Liver (tissue), 9 donors: ENCODE measurements around the gene KCNT1. TPM values are rescaled to one million over a fixed set of nuclear protein-coding genes. Genes with fewer than 3 reads are reported as not detected.

Source experiments
- DNase-seq: peaks from one replicate; pipeline ENCODE4 v3.0.0-alpha.2; 2017; ENCODE audit warnings: low spot score
- H3K27ac ChIP-seq, 2 donors: one replicate each; pipeline ENCODE4 v1.7.0; 2013; ENCODE audit warnings: inconsistent platforms in 2 of 2, low read length in 2 of 2, control low read depth in 1 of 2, low read depth in 1 of 2, mild to moderate bottlenecking in 1 of 2
- H3K27me3 ChIP-seq, 4 donors: one replicate each; pipeline versions ENCODE4 v1.6.1 to v1.7.0; 2013; ENCODE audit warnings: low read length in 3 of 4, inconsistent platforms in 1 of 4, mild to moderate bottlenecking in 1 of 4, moderate library complexity in 1 of 4; ENCODE audit not compliant: control insufficient read depth in 4 of 4, insufficient read depth in 4 of 4
- H3K36me3 ChIP-seq, 4 donors: one replicate each; pipeline versions ENCODE4 v1.6.1 to v1.7.0; 2013; ENCODE audit warnings: low read length in 3 of 4, mild to moderate bottlenecking in 3 of 4, low read depth in 1 of 4, moderate library complexity in 1 of 4; ENCODE audit not compliant: control insufficient read depth in 4 of 4, insufficient read depth in 3 of 4
- H3K4me1 ChIP-seq, 4 donors: one replicate each; pipeline versions ENCODE4 v1.6.1 to v1.7.0; 2013; ENCODE audit warnings: low read length in 3 of 4, mild to moderate bottlenecking in 3 of 4, moderate library complexity in 1 of 4; ENCODE audit not compliant: control insufficient read depth in 4 of 4, insufficient read depth in 4 of 4
- H3K4me3 ChIP-seq, 3 donors: one replicate each; pipeline versions ENCODE4 v1.6.1 to v1.7.0; 2013; ENCODE audit warnings: low read length in 3 of 3, control low read depth in 1 of 3, low read depth in 1 of 3, mild to moderate bottlenecking in 1 of 3
- H3K9ac ChIP-seq, 2 donors: one replicate each; pipeline ENCODE4 v1.7.0; 2013; ENCODE audit warnings: low read length in 2 of 2, mild to moderate bottlenecking in 2 of 2, moderate library complexity in 2 of 2, control low read depth in 1 of 2, low read depth in 1 of 2
- H3K9me3 ChIP-seq, 4 donors: one replicate each; pipeline versions ENCODE4 v1.6.1 to v1.7.0; 2013; ENCODE audit warnings: low read length in 3 of 4; ENCODE audit not compliant: control insufficient read depth in 4 of 4
- EGR1 ChIP-seq, 2 donors: IDR thresholded peaks; 2 replicates each; pipeline ENCODE4 v1.6.1; 2016 to 2018; ENCODE audit warnings: antibody characterized with exemption in 2 of 2, low read depth in 2 of 2
- FOXA1 ChIP-seq: IDR thresholded peaks from 2 replicates; pipeline ENCODE4 v1.6.1; 2016; ENCODE audit warnings: antibody characterized with exemption
- FOXA2 ChIP-seq: IDR thresholded peaks from 2 replicates; pipeline ENCODE4 v1.6.1; 2016; ENCODE audit warnings: antibody characterized with exemption
- GABPA ChIP-seq, 2 donors: IDR thresholded peaks in 1 of 2; conservative IDR thresholded peaks in 1 of 2; 2 replicates each; pipeline ENCODE4 v1.6.1; 2016; ENCODE audit warnings: antibody characterized with exemption in 2 of 2, mild to moderate bottlenecking in 1 of 2, moderate library complexity in 1 of 2
- HNF4A ChIP-seq, 2 donors: conservative IDR thresholded peaks; 2 replicates each; pipeline ENCODE4 v1.6.1; 2016; ENCODE audit warnings: antibody characterized with exemption in 2 of 2, mild to moderate bottlenecking in 2 of 2
- HNF4G ChIP-seq: IDR thresholded peaks from 2 replicates; pipeline ENCODE4 v1.6.1; 2016; ENCODE audit warnings: antibody characterized with exemption
- JUND ChIP-seq, 2 donors: IDR thresholded peaks; 2 replicates each; pipeline ENCODE4 v1.6.1; 2016; ENCODE audit warnings: antibody characterized with exemption in 2 of 2
- NR2F2 ChIP-seq: IDR thresholded peaks from 2 replicates; pipeline ENCODE4 v1.6.1; 2016; ENCODE audit warnings: antibody characterized with exemption
- RAD21 ChIP-seq, 2 donors: IDR thresholded peaks; 2 replicates each; pipeline ENCODE4 v1.6.1; 2016; ENCODE audit warnings: antibody characterized with exemption in 2 of 2, mild to moderate bottlenecking in 2 of 2
- RXRA ChIP-seq, 2 donors: IDR thresholded peaks; 2 replicates each; pipeline ENCODE4 v1.6.1; 2017 to 2018; ENCODE audit warnings: antibody characterized with exemption in 2 of 2, mild to moderate bottlenecking in 1 of 2
- SP1 ChIP-seq: IDR thresholded peaks from 2 replicates; pipeline ENCODE4 v1.6.1; 2018; ENCODE audit warnings: antibody characterized with exemption, mild to moderate bottlenecking
- TAF1 ChIP-seq: conservative IDR thresholded peaks from 2 replicates; pipeline ENCODE4 v1.6.1; 2016; ENCODE audit warnings: antibody characterized with exemption, mild to moderate bottlenecking
- YY1 ChIP-seq: IDR thresholded peaks from 2 replicates; pipeline ENCODE4 v1.6.1; 2016; ENCODE audit warnings: antibody characterized with exemption, mild to moderate bottlenecking
- WGBS: extraction: QIAGEN DNeasy Blood & Tissue Kit; methylation state at CpG from one replicate; pipeline ENCODE4 v1.1.7; 2013; 5-methylcytosine and 5-hydroxymethylcytosine counted together
- polyA plus RNA-seq, 2 donors: library from polyadenylated mRNA; stranded (reverse) in 1 of 2; unstranded in 1 of 2; fragments of 200-250 nt in 1 of 2; fragments of >200 nt in 1 of 2; fragmentation: Nextera tagmentation in 1 of 2; extraction: Ambion mirVana in 1 of 2; gene quantifications; one replicate each; pipeline versions ENCODE4 v1.2.1 to v1.2.3, GENCODE V29; 2013 to 2015
- total RNA-seq, 2 donors: library from RNA; depleted of rRNA; stranded (reverse); fragments of >200 nt; gene quantifications; one replicate each; pipeline ENCODE4 v1.2.3, GENCODE V29; 2014
- TF ChIP-seq, protein P1 (sequence below): IDR thresholded peaks from 2 replicates; pipeline ENCODE4 v1.6.1; 2016; ENCODE audit warnings: antibody characterized with exemption
- TF ChIP-seq, protein P2 (sequence below): IDR thresholded peaks from 2 replicates; pipeline ENCODE4 v1.6.1; 2016; ENCODE audit warnings: antibody characterized with exemption, mild to moderate bottlenecking
- TF ChIP-seq, protein P3 (sequence below): IDR thresholded peaks from 2 replicates; pipeline ENCODE4 v1.6.1; 2016; ENCODE audit warnings: antibody characterized with exemption
- TF ChIP-seq, protein P4 (sequence below): IDR thresholded peaks from 2 replicates; pipeline ENCODE4 v1.6.1; 2016; ENCODE audit warnings: antibody characterized with exemption
- TF ChIP-seq, protein P5 (sequence below): fragments of 150-350 bp; IDR thresholded peaks from 2 replicates; pipeline ENCODE4 v1.5.1; 2017; ENCODE audit warnings: improper control_type of control experiment, low read depth, low read length; ENCODE audit not compliant: missing input control
- donor health status: healthy.
- donor health status: healthy.
- donor health status: healthy.
- donor health status: healthy.
- donor health status: healthy.

Gene KCNT1
- total and polyA plus RNA-seq, 4 donors: 0.08 TPM; not detected in 2

DNA sequence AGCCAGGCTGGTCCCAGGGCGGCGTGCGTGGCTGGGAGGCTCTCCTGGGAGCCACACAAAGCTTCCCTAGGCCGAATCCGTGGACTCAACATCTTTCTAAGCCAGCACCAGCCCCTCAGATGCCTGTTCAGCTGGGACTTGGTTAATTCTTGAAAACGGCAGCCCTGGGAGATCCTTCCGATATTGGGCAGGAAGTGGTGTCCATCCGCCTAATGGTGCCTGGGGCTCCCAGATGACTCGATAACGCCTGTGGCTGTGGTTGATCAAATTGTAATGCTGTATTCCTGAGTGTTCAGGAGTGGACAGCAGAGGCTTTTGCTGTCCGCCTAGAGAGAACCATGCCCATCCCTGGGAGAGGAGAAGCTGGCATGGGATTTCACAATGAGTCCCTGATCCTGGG lies 14.1 kb downstream of the KCNT1 start:
- Histone ChIP-seq H3K4me3 (no peak overlapping the region), H3K4me1 (no peaks in the 10 kb centered on the region), H3K9me3 (no peaks in the 10 kb centered on the region), H3K27me3 (peaks cover 0 to 11% (median 5%) of the 10 kb centered on the region in 4 donors), H3K36me3 (no peaks in the 10 kb centered on the region), H3K9ac (no peak overlapping the region), H3K27ac (no peak overlapping the region)
- no peak for DNase-seq
- TF ChIP-seq GABPA (IDR thresholded peaks at IDR 0.05 in 1 of 2, conservative IDR thresholded peaks at IDR 0.05 in 1 of 2) (no peak), HNF4A (conservative IDR thresholded peaks at IDR 0.05) (no peak), NR2F2 (no peak), FOXA2 (no peak), YY1 (no peak), TAF1 (no peak), FOXA1 (no peak), HNF4G (no peak), JUND (IDR thresholded peaks at IDR 0.05) (no peak), RAD21 (IDR thresholded peaks at IDR 0.05) (no peak), EGR1 (IDR thresholded peaks at IDR 0.05; ENCODE audit: low read depth in 2 of 2) (no peak), SP1 (no peak), RXRA (IDR thresholded peaks at IDR 0.05) (no peak)
- TF ChIP-seq, protein P1, sequence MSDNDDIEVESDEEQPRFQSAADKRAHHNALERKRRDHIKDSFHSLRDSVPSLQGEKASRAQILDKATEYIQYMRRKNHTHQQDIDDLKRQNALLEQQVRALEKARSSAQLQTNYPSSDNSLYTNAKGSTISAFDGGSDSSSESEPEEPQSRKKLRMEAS: no peak
- TF ChIP-seq, protein P2, sequence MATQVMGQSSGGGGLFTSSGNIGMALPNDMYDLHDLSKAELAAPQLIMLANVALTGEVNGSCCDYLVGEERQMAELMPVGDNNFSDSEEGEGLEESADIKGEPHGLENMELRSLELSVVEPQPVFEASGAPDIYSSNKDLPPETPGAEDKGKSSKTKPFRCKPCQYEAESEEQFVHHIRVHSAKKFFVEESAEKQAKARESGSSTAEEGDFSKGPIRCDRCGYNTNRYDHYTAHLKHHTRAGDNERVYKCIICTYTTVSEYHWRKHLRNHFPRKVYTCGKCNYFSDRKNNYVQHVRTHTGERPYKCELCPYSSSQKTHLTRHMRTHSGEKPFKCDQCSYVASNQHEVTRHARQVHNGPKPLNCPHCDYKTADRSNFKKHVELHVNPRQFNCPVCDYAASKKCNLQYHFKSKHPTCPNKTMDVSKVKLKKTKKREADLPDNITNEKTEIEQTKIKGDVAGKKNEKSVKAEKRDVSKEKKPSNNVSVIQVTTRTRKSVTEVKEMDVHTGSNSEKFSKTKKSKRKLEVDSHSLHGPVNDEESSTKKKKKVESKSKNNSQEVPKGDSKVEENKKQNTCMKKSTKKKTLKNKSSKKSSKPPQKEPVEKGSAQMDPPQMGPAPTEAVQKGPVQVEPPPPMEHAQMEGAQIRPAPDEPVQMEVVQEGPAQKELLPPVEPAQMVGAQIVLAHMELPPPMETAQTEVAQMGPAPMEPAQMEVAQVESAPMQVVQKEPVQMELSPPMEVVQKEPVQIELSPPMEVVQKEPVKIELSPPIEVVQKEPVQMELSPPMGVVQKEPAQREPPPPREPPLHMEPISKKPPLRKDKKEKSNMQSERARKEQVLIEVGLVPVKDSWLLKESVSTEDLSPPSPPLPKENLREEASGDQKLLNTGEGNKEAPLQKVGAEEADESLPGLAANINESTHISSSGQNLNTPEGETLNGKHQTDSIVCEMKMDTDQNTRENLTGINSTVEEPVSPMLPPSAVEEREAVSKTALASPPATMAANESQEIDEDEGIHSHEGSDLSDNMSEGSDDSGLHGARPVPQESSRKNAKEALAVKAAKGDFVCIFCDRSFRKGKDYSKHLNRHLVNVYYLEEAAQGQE: no peak
- TF ChIP-seq, protein P3, sequence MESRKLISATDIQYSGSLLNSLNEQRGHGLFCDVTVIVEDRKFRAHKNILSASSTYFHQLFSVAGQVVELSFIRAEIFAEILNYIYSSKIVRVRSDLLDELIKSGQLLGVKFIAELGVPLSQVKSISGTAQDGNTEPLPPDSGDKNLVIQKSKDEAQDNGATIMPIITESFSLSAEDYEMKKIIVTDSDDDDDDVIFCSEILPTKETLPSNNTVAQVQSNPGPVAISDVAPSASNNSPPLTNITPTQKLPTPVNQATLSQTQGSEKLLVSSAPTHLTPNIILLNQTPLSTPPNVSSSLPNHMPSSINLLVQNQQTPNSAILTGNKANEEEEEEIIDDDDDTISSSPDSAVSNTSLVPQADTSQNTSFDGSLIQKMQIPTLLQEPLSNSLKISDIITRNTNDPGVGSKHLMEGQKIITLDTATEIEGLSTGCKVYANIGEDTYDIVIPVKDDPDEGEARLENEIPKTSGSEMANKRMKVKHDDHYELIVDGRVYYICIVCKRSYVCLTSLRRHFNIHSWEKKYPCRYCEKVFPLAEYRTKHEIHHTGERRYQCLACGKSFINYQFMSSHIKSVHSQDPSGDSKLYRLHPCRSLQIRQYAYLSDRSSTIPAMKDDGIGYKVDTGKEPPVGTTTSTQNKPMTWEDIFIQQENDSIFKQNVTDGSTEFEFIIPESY: no peak
- TF ChIP-seq, protein P4, sequence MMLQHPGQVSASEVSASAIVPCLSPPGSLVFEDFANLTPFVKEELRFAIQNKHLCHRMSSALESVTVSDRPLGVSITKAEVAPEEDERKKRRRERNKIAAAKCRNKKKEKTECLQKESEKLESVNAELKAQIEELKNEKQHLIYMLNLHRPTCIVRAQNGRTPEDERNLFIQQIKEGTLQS: no peak
- TF ChIP-seq, protein P5, sequence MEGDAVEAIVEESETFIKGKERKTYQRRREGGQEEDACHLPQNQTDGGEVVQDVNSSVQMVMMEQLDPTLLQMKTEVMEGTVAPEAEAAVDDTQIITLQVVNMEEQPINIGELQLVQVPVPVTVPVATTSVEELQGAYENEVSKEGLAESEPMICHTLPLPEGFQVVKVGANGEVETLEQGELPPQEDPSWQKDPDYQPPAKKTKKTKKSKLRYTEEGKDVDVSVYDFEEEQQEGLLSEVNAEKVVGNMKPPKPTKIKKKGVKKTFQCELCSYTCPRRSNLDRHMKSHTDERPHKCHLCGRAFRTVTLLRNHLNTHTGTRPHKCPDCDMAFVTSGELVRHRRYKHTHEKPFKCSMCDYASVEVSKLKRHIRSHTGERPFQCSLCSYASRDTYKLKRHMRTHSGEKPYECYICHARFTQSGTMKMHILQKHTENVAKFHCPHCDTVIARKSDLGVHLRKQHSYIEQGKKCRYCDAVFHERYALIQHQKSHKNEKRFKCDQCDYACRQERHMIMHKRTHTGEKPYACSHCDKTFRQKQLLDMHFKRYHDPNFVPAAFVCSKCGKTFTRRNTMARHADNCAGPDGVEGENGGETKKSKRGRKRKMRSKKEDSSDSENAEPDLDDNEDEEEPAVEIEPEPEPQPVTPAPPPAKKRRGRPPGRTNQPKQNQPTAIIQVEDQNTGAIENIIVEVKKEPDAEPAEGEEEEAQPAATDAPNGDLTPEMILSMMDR: no peak
- 79% methylated on average over 11 of the region's 11 CpGs for WGBS
